Neural crest cell (in vitro differentiated cells): ENCODE data around the gene GPR173. TPM values are rescaled to one million over a fixed set of nuclear protein-coding genes. Genes with fewer than 3 reads are reported as not detected.

Experiments used
- DNase-seq: peaks from one replicate; pipeline ENCODE4 v3.0.0; 2021; ENCODE audit warnings: low read depth, mixed read lengths, low spot score
- H3K27ac Mint-ChIP-seq: one replicate; pipeline ENCODE4 v1.8.0; 2021; ENCODE audit warnings: mild to moderate bottlenecking, mixed read lengths; ENCODE audit not compliant: unreplicated experiment
- H3K27me3 Mint-ChIP-seq: 2 replicates; pipeline ENCODE4 v1.8.0; 2021; ENCODE audit warnings: low read depth, mild to moderate bottlenecking, mixed read lengths
- H3K36me3 Mint-ChIP-seq: 2 replicates; pipeline ENCODE4 v1.8.0; 2021; ENCODE audit warnings: low read depth, mild to moderate bottlenecking, mixed read lengths
- H3K4me1 Mint-ChIP-seq: 2 replicates; pipeline ENCODE4 v1.8.0; 2021; ENCODE audit warnings: mixed read lengths
- H3K4me3 Mint-ChIP-seq: one replicate; pipeline ENCODE4 v1.8.0; 2021; ENCODE audit warnings: mild to moderate bottlenecking, mixed read lengths
- H3K9me3 Mint-ChIP-seq: 2 replicates; pipeline ENCODE4 v1.8.0; 2021; ENCODE audit warnings: mixed read lengths
- CTCF ChIP-seq: fragments of 200-600 bp; sonication (generic); conservative IDR thresholded peaks from 2 replicates; pipeline ENCODE4 v1.5.0; 2021; ENCODE audit warnings: antibody characterized with exemption, mild to moderate bottlenecking
- total RNA-seq: library from RNA; stranded (reverse); gene quantifications from 2 replicates; pipeline ENCODE4 v1.2.1, GENCODE V29; 2021

GPR173 gene
- total RNA-seq, 1 donor from 2014 or later: 13.0 TPM

DNA sequence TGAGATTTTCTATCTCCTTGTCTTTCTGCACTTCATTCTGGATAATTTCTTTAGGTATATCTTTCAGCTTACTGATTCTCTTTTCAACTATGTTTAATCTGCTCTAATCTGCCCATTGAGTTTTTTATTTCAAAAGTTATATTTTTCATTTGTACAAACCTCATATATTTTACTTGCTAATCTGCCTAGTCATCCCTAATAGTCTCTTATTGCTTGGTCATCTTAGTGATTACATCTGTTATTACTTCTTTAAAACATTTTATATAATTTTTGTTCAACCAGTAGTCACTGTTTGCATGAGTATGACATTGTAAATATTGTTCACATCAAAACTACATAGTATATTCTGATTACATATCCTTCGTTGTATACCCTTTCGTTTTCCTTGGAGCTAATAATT, 77.8 kb downstream of the GPR173 start:
- no peak for DNase-seq
- Mint-ChIP-seq H3K27ac (no peak overlapping the region), H3K9me3 (peaks cover 6% of the 10 kb centered on the region), H3K36me3 (peaks cover 8% of the 10 kb centered on the region), H3K4me3 (no peak overlapping the region), H3K27me3 (no peaks in the 10 kb centered on the region), H3K4me1 (no peaks in the 10 kb centered on the region)
- TF ChIP-seq CTCF: no peak

DNA sequence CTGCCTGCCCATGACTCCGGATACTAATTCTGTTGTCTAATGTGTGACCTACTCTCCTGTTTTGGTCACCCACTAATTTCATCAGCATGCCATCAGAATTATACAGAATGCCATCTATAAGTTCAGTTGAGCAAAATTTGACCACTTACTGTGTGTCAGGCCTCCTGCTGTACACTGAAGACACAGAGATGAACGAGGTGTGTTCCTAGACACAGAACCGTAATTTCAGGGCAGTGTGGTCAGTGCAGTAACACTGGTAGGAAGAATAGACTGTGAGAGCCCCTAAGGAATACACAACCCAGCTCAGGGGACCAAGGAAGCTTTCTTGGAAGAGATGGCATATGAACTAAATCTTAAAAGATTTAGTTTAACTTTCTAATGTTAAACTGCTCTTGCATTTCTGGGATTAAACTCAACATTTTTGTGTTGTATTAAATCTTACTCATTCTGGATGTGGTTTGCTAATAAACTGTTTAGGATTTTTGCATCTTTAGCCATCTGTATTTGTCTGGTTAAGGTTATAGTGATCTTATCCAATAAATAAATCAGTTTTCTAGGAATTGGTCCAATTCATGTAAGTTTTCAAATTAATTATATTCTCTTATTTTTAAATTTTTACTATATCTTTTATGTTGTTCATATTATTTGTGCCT, 79.6 kb downstream of the GPR173 start:
- H3K4me1 Mint-ChIP-seq: no peaks in the 10 kb centered on the region
- TF ChIP-seq CTCF: no peak
- no peak for DNase-seq
- no peaks in the 10 kb centered on the region for H3K27me3 Mint-ChIP-seq
- peaks cover 8% of the 10 kb centered on the region for H3K36me3 Mint-ChIP-seq
- H3K27ac Mint-ChIP-seq: peak overlapping the region; percentile 58
- peaks cover 6% of the 10 kb centered on the region for H3K9me3 Mint-ChIP-seq
- no peak overlapping the region for H3K4me3 Mint-ChIP-seq

Other genes with a start within 250 kb of the GPR173 start
- not detected in 2 replicates for gene XAGE5, start 237.5 kb upstream of the GPR173 start, total RNA-seq
- gene XAGE3, start 180.7 kb upstream of the GPR173 start, total RNA-seq: not detected in 2 replicates
- gene FAM156B, start 151.5 kb upstream of the GPR173 start, total RNA-seq: 13.7 and 16.2 TPM in 2 replicates
- gene FAM156A, start 90.3 kb upstream of the GPR173 start, total RNA-seq: 21.7 and 24.6 TPM in 2 replicates
- gene TSPYL2, start 33.6 kb downstream of the GPR173 start, total RNA-seq: 17.6 and 17.9 TPM in 2 replicates
- 10.1 and 11.6 TPM in 2 replicates for gene KANTR, start 45.4 kb downstream of the GPR173 start, total RNA-seq
- 94.9 and 98.7 TPM in 2 replicates for gene KDM5C, start 176.4 kb downstream of the GPR173 start, total RNA-seq
- gene IQSEC2, start 232.8 kb downstream of the GPR173 start, total RNA-seq: 0.96 and 1.7 TPM in 2 replicates